ENCODE results near the gene DMKN. TPM values are rescaled to one million over a fixed set of nuclear protein-coding genes. Genes with fewer than 3 reads are reported as not detected.

The DMKN gene
- polyA plus RNA-seq, 4 donors: 69.7 to 135 (median 107) TPM

Other genes with a start within 250 kb of the DMKN start
- 100 to 1,000 TPM; 160 to 193 (median 172) TPM for gene USF2, start 244.7 kb downstream of the DMKN start, polyA plus RNA-seq (ENCODE audit: insufficient read length in 4 of 4)
- under 1 TPM; 0.09 to 0.92 (median 0.30) TPM for gene HAMP, start 231.1 kb downstream of the DMKN start, polyA plus RNA-seq (ENCODE audit: insufficient read length in 4 of 4)
- gene MAG, start 221.5 kb downstream of the DMKN start, polyA plus RNA-seq (ENCODE audit: insufficient read length in 4 of 4): 10 to 100 TPM in 1 of 4 donors, 1 to 10 TPM in 3; 2.6 to 15.5 (median 5.6) TPM
- 10 to 100 TPM in 2 of 4 donors, 1 to 10 TPM in 2; 6.3 to 51.9 (median 12.3) TPM for gene CD22, start 184.5 kb downstream of the DMKN start, polyA plus RNA-seq (ENCODE audit: insufficient read length in 4 of 4)
- gene FFAR1, start 165.7 kb downstream of the DMKN start, polyA plus RNA-seq (ENCODE audit: insufficient read length in 4 of 4): under 1 TPM; 0.06 to 0.87 (median 0.64) TPM
- gene FFAR3, start 155.2 kb downstream of the DMKN start, polyA plus RNA-seq (ENCODE audit: insufficient read length in 4 of 4): under 1 TPM in 3 of 4 donors, not detected in 1; 0.13 to 0.19 (median 0.17) TPM
- gene GPR42, start 142.6 kb downstream of the DMKN start, polyA plus RNA-seq (ENCODE audit: insufficient read length in 4 of 4): under 1 TPM in 1 of 4 donors, not detected in 3; 0.23 TPM
- gene FFAR2, start 65.4 kb downstream of the DMKN start, polyA plus RNA-seq (ENCODE audit: insufficient read length in 4 of 4): under 1 TPM; 0.22 to 0.60 (median 0.33) TPM
- 1 to 10 TPM in 2 of 4 donors, under 1 TPM in 2; 0.48 to 2.1 (median 0.85) TPM for gene KRTDAP, start 23.2 kb downstream of the DMKN start, polyA plus RNA-seq (ENCODE audit: insufficient read length in 4 of 4)
- under 1 TPM in 3 of 4 donors, not detected in 1; 0.10 to 0.24 (median 0.21) TPM for gene SBSN, start 14.7 kb upstream of the DMKN start, polyA plus RNA-seq (ENCODE audit: insufficient read length in 4 of 4)
- not detected for gene GAPDHS, start 19.8 kb upstream of the DMKN start, polyA plus RNA-seq (ENCODE audit: insufficient read length in 4 of 4)
- gene TMEM147, start 32.0 kb upstream of the DMKN start, polyA plus RNA-seq (ENCODE audit: insufficient read length in 4 of 4): 100 to 1,000 TPM in 2 of 4 donors, 10 to 100 TPM in 2; 80.6 to 113 (median 93.9) TPM
- gene ATP4A, start 50.0 kb upstream of the DMKN start, polyA plus RNA-seq (ENCODE audit: insufficient read length in 4 of 4): under 1 TPM in 1 of 4 donors, not detected in 3; 0.05 TPM
- gene PMIS2, start 72.5 kb upstream of the DMKN start, polyA plus RNA-seq (ENCODE audit: insufficient read length in 4 of 4): not detected
- 10 to 100 TPM; 18.2 to 30.9 (median 26.9) TPM for gene HAUS5, start 99.1 kb upstream of the DMKN start, polyA plus RNA-seq (ENCODE audit: insufficient read length in 4 of 4)
- 10 to 100 TPM; 57.1 to 94.4 (median 73.3) TPM for gene RBM42, start 115.4 kb upstream of the DMKN start, polyA plus RNA-seq (ENCODE audit: insufficient read length in 4 of 4)
- gene ETV2, start 128.1 kb upstream of the DMKN start, polyA plus RNA-seq (ENCODE audit: insufficient read length in 4 of 4): 1 to 10 TPM; 1.1 to 3.6 (median 2.6) TPM
- gene COX6B1, start 134.7 kb upstream of the DMKN start, polyA plus RNA-seq (ENCODE audit: insufficient read length in 4 of 4): 100 to 1,000 TPM; 302 to 435 (median 348) TPM
- 10 to 100 TPM in 3 of 4 donors, 1 to 10 TPM in 1; 9.8 to 26.7 (median 15.8) TPM for gene UPK1A, start 152.9 kb upstream of the DMKN start, polyA plus RNA-seq (ENCODE audit: insufficient read length in 4 of 4)
- gene ZBTB32, start 190.9 kb upstream of the DMKN start, polyA plus RNA-seq (ENCODE audit: insufficient read length in 4 of 4): under 1 TPM; 0.17 to 0.91 (median 0.44) TPM
- 10 to 100 TPM; 24.2 to 42.6 (median 34.2) TPM for gene KMT2B, start 204.4 kb upstream of the DMKN start, polyA plus RNA-seq (ENCODE audit: insufficient read length in 4 of 4)
- gene IGFLR1, start 228.8 kb upstream of the DMKN start, polyA plus RNA-seq (ENCODE audit: insufficient read length in 4 of 4): 1 to 10 TPM; 2.8 to 4.6 (median 3.7) TPM
- gene U2AF1L4, start 231.8 kb upstream of the DMKN start, polyA plus RNA-seq (ENCODE audit: insufficient read length in 4 of 4): 10 to 100 TPM; 15.7 to 21.8 (median 19.7) TPM
- gene PSENEN, start 232.0 kb upstream of the DMKN start, polyA plus RNA-seq (ENCODE audit: insufficient read length in 4 of 4): 10 to 100 TPM; 54.5 to 78.6 (median 66.5) TPM
- gene LIN37, start 234.9 kb upstream of the DMKN start, polyA plus RNA-seq (ENCODE audit: insufficient read length in 4 of 4): 10 to 100 TPM; 11.5 to 13.0 (median 12.4) TPM
- gene HSPB6, start 243.4 kb upstream of the DMKN start, polyA plus RNA-seq (ENCODE audit: insufficient read length in 4 of 4): 10 to 100 TPM; 19.4 to 32.3 (median 25.1) TPM
- gene PROSER3, start 244.5 kb upstream of the DMKN start, polyA plus RNA-seq (ENCODE audit: insufficient read length in 4 of 4): 10 to 100 TPM; 11.5 to 28.6 (median 18.2) TPM